CD4-positive, CD25-positive, alpha-beta regulatory T cell (primary cell): ENCODE results near the gene DPEP2. TPM values are rescaled to one million over a fixed set of nuclear protein-coding genes. Genes with fewer than 3 reads are reported as not detected.
"Not testable (repeated sequence)": the region's sequence is repeated elsewhere in the genome, so short reads cannot be mapped to it uniquely, and the experiment has no call there.

Experiments used
- ATAC-seq, 2 donors: fragments of 150-1000 bp; cut with Tn5 transposase; one replicate each; pipeline ENCODE4 v1.10.0; 2021; ENCODE audit warnings: low read depth in 2 of 2, moderate number of reproducible peaks in 2 of 2, moderate library complexity in 1 of 2
- DNase-seq, 3 donors: peaks; one replicate each; pipeline versions ENCODE4 v3.0.0 to v3.0.0-alpha.2; 2012 to 2022; ENCODE audit warnings: mixed read lengths in 1 of 3
- H3K27ac ChIP-seq: one replicate; pipeline ENCODE4 v1.7.0; 2013; ENCODE audit warnings: mild to moderate bottlenecking, low read length; ENCODE audit not compliant: insufficient read depth, poor library complexity, severe bottlenecking
- H3K27me3 ChIP-seq: one replicate; pipeline ENCODE4 v1.7.0; 2013; ENCODE audit warnings: low read length; ENCODE audit not compliant: control insufficient read depth, insufficient read depth
- H3K36me3 ChIP-seq: one replicate; pipeline ENCODE4 v1.7.0; 2013; ENCODE audit warnings: mild to moderate bottlenecking, low read length, moderate library complexity; ENCODE audit not compliant: control insufficient read depth, insufficient read depth
- H3K4me1 ChIP-seq: 2 replicates; pipeline ENCODE4 v1.7.0; 2013; ENCODE audit warnings: mild to moderate bottlenecking, low read length; ENCODE audit not compliant: insufficient read depth, control insufficient read depth, poor library complexity, severe bottlenecking
- H3K4me3 ChIP-seq: one replicate; pipeline ENCODE4 v1.7.0; 2013; ENCODE audit warnings: low read depth, mild to moderate bottlenecking, low read length, moderate library complexity
- H3K9me3 ChIP-seq, 2 experiments: 1 replicate in 1 of 2; 2 replicates in 1 of 2; pipeline ENCODE4 v1.7.0; 2013; ENCODE audit warnings: low read length in 2 of 2, mild to moderate bottlenecking in 1 of 2, moderate library complexity in 1 of 2; ENCODE audit not compliant: control insufficient read depth in 2 of 2
- H3K27ac Mint-ChIP-seq, 3 donors: one replicate each; pipeline ENCODE4 v1.8.0; 2020 to 2022; ENCODE audit warnings: mild to moderate bottlenecking in 3 of 3, mixed read lengths in 3 of 3, moderate library complexity in 2 of 3
- H3K27me3 Mint-ChIP-seq: one replicate; pipeline ENCODE4 v1.8.0; 2022; ENCODE audit warnings: mild to moderate bottlenecking, mixed read lengths
- H3K36me3 Mint-ChIP-seq: one replicate; pipeline ENCODE4 v1.8.0; 2020; ENCODE audit warnings: mixed read lengths
- H3K4me1 Mint-ChIP-seq, 4 donors: one replicate each; pipeline ENCODE4 v1.8.0; 2020 to 2022; ENCODE audit warnings: mixed read lengths in 4 of 4, mild to moderate bottlenecking in 1 of 4
- H3K4me3 Mint-ChIP-seq, 4 donors: one replicate each; pipeline ENCODE4 v1.8.0; 2020 to 2022; ENCODE audit warnings: mild to moderate bottlenecking in 4 of 4, mixed read lengths in 4 of 4, moderate library complexity in 3 of 4
- H3K9me3 Mint-ChIP-seq, 7 donors: one replicate each; pipeline ENCODE4 v1.8.0; 2020 to 2022; ENCODE audit warnings: mixed read lengths in 7 of 7, mild to moderate bottlenecking in 3 of 7, moderate library complexity in 2 of 7
- polyA plus RNA-seq, 4 donors: library from polyadenylated mRNA; unstranded; fragments of 300-500 nt; fragmentation: Illumina TruSeq; gene quantifications; one replicate each; pipeline ENCODE4 v1.2.3, GENCODE V29; 2021
- total RNA-seq: library from RNA; stranded (reverse); gene quantifications from one replicate; pipeline ENCODE4 v1.2.3, GENCODE V29; 2022

DPEP2 gene
- total and polyA plus RNA-seq, 5 donors from 2014 or later, result 52.2 to 70.0 (median 58.0) TPM

DNA sequence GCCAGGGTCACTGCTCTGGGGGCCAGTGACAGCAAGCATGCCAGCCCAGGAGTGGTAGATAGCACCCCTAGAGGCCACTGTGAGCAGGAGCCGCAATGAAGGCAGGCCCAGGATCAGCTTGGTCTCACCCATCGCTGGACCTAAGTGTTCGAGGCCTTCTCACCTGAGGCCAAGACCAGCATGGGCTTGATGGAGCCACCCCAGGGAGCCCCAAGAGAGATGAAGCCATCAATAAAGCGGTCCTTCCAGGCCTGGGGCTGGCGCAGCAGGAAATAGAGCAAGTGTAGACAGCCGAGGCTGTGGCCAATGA, 57.1 kb downstream of the DPEP2 start:
- DNase-seq, result peak in 2 of 3 donors; percentile 26 to 50
- no peak overlapping the region for H3K4me3 ChIP-seq
- H3K4me3 Mint-ChIP-seq, result peak overlapping the region in 1 of 4 donors; percentile 38

GRCh38 chr16:67941469-67942199, 57.6 kb downstream of the DPEP2 start:
- H3K4me1 ChIP-seq, result peaks cover 27% of the 10 kb centered on the region
- peaks cover 6% of the 10 kb centered on the region for H3K36me3 ChIP-seq
- no peak overlapping the region for H3K27ac ChIP-seq
- no peak for ATAC-seq
- H3K9me3 ChIP-seq, result no peaks in the 10 kb centered on the region
- Mint-ChIP-seq H3K27me3 (no peaks in the 10 kb centered on the region), H3K4me3 (peak overlapping the region in 1 of 4 donors; percentile 38), H3K36me3 (peaks cover 3% of the 10 kb centered on the region), H3K4me1 (peaks cover 0 to 40% (median 16%) of the 10 kb centered on the region in 4 donors), H3K27ac (peak overlapping the region in 2 of 3 donors; percentile 9 to 90), H3K9me3 (no peaks in the 10 kb centered on the region)
- no peak for DNase-seq
- H3K4me3 ChIP-seq, result no peak overlapping the region
- no peaks in the 10 kb centered on the region for H3K27me3 ChIP-seq

More for the DNA sequence above, 57.1 kb downstream of the DPEP2 start:
- Mint-ChIP-seq H3K4me1 (peaks cover 0 to 35% (median 12%) of the 10 kb centered on the region in 4 donors), H3K27me3 (no peaks in the 10 kb centered on the region), H3K36me3 (peaks cover 3% of the 10 kb centered on the region), H3K9me3 (no peaks in the 10 kb centered on the region), H3K27ac (peak overlapping the region in 1 of 3 donors; percentile 90)
- H3K4me1 ChIP-seq, result peaks cover 22% of the 10 kb centered on the region
- H3K36me3 ChIP-seq, result peaks cover 6% of the 10 kb centered on the region
- H3K9me3 ChIP-seq, result no peaks in the 10 kb centered on the region
- no peaks in the 10 kb centered on the region for H3K27me3 ChIP-seq
- H3K27ac ChIP-seq, result no peak overlapping the region
- ATAC-seq, result peak; percentile 36 to 43

DNA sequence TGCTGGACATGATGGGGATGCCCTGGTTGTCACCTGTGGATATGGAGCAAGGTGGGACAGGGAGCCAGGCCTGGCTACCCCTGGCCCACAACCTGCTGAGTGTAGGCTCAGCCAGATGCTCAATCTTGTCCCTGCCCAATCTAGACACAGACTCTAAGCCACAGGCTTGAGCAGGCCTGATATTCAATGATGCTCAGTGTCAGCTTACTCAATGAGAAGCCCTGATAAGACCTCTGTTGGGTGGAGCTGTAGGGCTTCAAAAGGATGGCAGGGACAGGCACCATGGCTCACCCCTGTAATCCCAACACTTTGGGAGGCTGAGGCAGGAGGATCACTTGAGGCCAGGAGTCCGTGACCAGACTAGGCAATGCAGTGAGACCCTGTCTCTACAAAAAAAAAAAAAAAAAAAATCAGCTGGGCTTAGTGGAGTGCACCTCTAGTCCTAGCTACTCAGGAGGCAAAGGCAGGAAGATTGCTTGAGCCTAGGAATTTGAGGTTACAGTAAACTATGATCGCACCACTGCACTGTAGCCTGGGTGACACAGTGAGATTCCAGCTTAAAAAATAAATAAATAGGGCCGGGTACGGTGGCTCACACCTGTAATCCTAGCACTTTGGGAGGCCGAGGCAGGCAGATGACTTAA, 58.7 kb downstream of the DPEP2 start:
- DNase-seq, result no peak
- Histone ChIP-seq H3K36me3 (peaks cover under 1% of the 10 kb centered on the region), H3K4me3 (no peak overlapping the region), H3K9me3 (no peaks in the 10 kb centered on the region), H3K27ac (peak overlapping the region; percentile 66), H3K27me3 (no peaks in the 10 kb centered on the region), H3K4me1 (peaks cover 27% of the 10 kb centered on the region)
- no peak for ATAC-seq
- H3K27ac Mint-ChIP-seq, result peak overlapping the region; percentile 69 to 95 (median 93)
- peaks cover 6% of the 10 kb centered on the region for H3K36me3 Mint-ChIP-seq
- H3K27me3 Mint-ChIP-seq, result no peaks in the 10 kb centered on the region
- no peaks in the 10 kb centered on the region for H3K9me3 Mint-ChIP-seq
- H3K4me1 Mint-ChIP-seq, result peaks cover 0 to 42% (median 18%) of the 10 kb centered on the region in 4 donors
- H3K4me3 Mint-ChIP-seq, result peak overlapping the region; percentile 36 to 80 (median 54)

DNA sequence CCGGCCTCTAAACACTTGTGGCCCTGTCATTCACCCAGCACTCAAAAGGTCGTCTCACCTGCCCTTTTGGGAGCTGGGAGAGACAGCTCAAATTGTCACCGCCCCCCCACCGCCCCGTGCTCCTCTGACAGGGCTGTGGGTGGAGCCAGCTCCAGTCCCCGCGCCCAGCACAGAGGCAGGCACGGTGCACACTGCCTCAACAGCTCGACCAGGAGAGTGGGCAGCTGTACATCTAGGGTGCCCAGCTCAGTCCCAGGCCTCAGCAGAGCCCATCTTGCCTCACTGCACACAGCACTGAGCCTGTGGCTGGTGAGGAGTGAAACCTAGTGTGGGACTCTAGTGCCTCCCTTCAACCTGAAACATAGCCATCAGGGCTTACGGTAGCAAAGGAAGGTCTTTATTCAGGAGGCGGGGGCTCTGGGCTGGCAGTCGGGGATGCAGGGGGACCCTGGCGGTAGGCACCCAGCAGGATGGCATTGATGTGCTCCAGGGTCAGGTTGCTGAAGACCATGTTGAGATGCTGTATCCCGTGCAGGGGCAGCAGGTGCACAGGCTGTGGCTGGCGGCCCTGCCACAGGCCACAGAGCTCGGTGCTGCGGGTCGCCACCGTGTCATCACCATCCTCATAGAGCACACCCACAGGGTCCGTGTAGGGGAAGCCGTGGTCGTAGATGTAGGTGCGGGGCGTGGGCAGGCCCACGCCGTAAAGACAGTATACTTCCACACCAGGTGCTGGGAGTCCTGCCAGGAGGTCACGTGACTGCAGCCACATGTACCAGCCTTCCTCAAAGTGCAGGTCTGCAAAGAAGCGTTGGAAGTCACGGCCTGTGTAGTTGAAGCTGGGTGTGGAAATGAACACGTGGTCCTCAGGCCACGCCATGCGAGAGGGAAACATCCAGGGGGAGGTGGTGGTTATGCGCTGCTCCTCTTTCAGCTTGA, 59.5 kb downstream of the DPEP2 start:
- Histone ChIP-seq H3K9me3 (no peaks in the 10 kb centered on the region), H3K36me3 (peaks cover 7% of the 10 kb centered on the region), H3K4me1 (peaks cover 34% of the 10 kb centered on the region), H3K27me3 (no peaks in the 10 kb centered on the region), H3K4me3 (no peak overlapping the region), H3K27ac (peak overlapping the region; percentile 66)
- no peaks in the 10 kb centered on the region for H3K27me3 Mint-ChIP-seq
- H3K36me3 Mint-ChIP-seq, result peaks cover 10% of the 10 kb centered on the region
- H3K27ac Mint-ChIP-seq, result peak overlapping the region; percentile 69 to 95 (median 93)
- DNase-seq (peak; percentile 19 to 53 (median 35)), ATAC-seq (no peak)
- H3K9me3 Mint-ChIP-seq, result no peaks in the 10 kb centered on the region
- H3K4me1 Mint-ChIP-seq, result peaks cover 0 to 50% (median 25%) of the 10 kb centered on the region in 4 donors
- peak overlapping the region; percentile 50 to 80 (median 62) for H3K4me3 Mint-ChIP-seq

- Histone ChIP-seq H3K36me3 (peaks cover 20% of the 10 kb centered on the region), H3K4me1 (peaks cover 37% of the 10 kb centered on the region), H3K27ac (peak overlapping the region; percentile 88)
- not testable (repeated sequence) for DNase-seq, H3K27me3 Mint-ChIP-seq, ATAC-seq, H3K4me3 ChIP-seq, H3K9me3 ChIP-seq, H3K27me3 ChIP-seq, H3K9me3 Mint-ChIP-seq
- Mint-ChIP-seq H3K36me3 (peaks cover 10% of the 10 kb centered on the region), H3K4me1 (peaks cover 0 to 61% (median 31%) of the 10 kb centered on the region in 4 donors), H3K4me3 (peak overlapping the region in 3 of 4 donors; percentile 21 to 100 (median 46)), H3K27ac (peak overlapping the region; percentile 99)
These were observed 61.6 kb downstream of the DPEP2 start for GRCh38 chr16:67937713-67938112.

Other genes with a start within 250 kb of the DPEP2 start
- gene RANBP10, start 192.9 kb downstream of the DPEP2 start, total RNA-seq, result 29.4 TPM
- gene RANBP10, start 192.9 kb downstream of the DPEP2 start, polyA plus RNA-seq, result 10 to 100 TPM in 1 of 4 donors, 1 to 10 TPM in 3; 7.3 to 10.0 (median 8.0) TPM
- gene TSNAXIP1, start 192.6 kb downstream of the DPEP2 start, total RNA-seq, result 0.39 TPM
- not detected for gene TSNAXIP1, start 192.6 kb downstream of the DPEP2 start, polyA plus RNA-seq
- gene THAP11, start 157.2 kb downstream of the DPEP2 start, total RNA-seq, result 32.2 TPM
- 100 to 1,000 TPM; 132 to 166 (median 141) TPM for gene THAP11, start 157.2 kb downstream of the DPEP2 start, polyA plus RNA-seq
- 48.5 TPM for gene NUTF2, start 152.6 kb downstream of the DPEP2 start, total RNA-seq
- 100 to 1,000 TPM; 115 to 158 (median 131) TPM for gene NUTF2, start 152.6 kb downstream of the DPEP2 start, polyA plus RNA-seq
- gene CENPT, start 151.8 kb downstream of the DPEP2 start, total RNA-seq, result 79.9 TPM
- 10 to 100 TPM; 13.5 to 17.1 (median 14.6) TPM for gene CENPT, start 151.8 kb downstream of the DPEP2 start, polyA plus RNA-seq
- 103 TPM for gene EDC4, start 126.4 kb downstream of the DPEP2 start, total RNA-seq
- 10 to 100 TPM; 24.7 to 42.3 (median 33.8) TPM for gene EDC4, start 126.4 kb downstream of the DPEP2 start, polyA plus RNA-seq
- gene NRN1L, start 114.6 kb downstream of the DPEP2 start, total RNA-seq, result 2.7 TPM
- gene NRN1L, start 114.6 kb downstream of the DPEP2 start, polyA plus RNA-seq, result under 1 TPM in 2 of 4 donors, not detected in 2; 0.37 to 0.65 TPM
- gene PSKH1, start 106.2 kb downstream of the DPEP2 start, total RNA-seq, result 14.3 TPM
- 10 to 100 TPM; 16.1 to 25.3 (median 23.3) TPM for gene PSKH1, start 106.2 kb downstream of the DPEP2 start, polyA plus RNA-seq
- gene CTRL, start 67.6 kb downstream of the DPEP2 start, total RNA-seq, result 8.0 TPM
- gene CTRL, start 67.6 kb downstream of the DPEP2 start, polyA plus RNA-seq, result 1 to 10 TPM in 2 of 4 donors, under 1 TPM in 2; 0.21 to 2.9 (median 1.1) TPM
- gene PSMB10, start 62.6 kb downstream of the DPEP2 start, total RNA-seq, result 136 TPM
- gene PSMB10, start 62.6 kb downstream of the DPEP2 start, polyA plus RNA-seq, result 100 to 1,000 TPM; 478 to 673 (median 596) TPM
- gene LCAT, start 55.4 kb downstream of the DPEP2 start, total RNA-seq, result 11.0 TPM
- gene LCAT, start 55.4 kb downstream of the DPEP2 start, polyA plus RNA-seq, result under 1 TPM; 0.25 to 0.77 (median 0.59) TPM
- 30.4 TPM for gene SLC12A4, start 30.8 kb downstream of the DPEP2 start, total RNA-seq
- gene SLC12A4, start 30.8 kb downstream of the DPEP2 start, polyA plus RNA-seq, result 1 to 10 TPM; 5.0 to 6.4 (median 5.8) TPM
- gene DPEP3, start 19.0 kb downstream of the DPEP2 start, total RNA-seq, result 0.44 TPM
- gene DPEP3, start 19.0 kb downstream of the DPEP2 start, polyA plus RNA-seq, result under 1 TPM in 1 of 4 donors, not detected in 3; 0.19 TPM
- gene DPEP2NB, start 16.4 kb upstream of the DPEP2 start, total RNA-seq, result not detected
- not detected for gene DPEP2NB, start 16.4 kb upstream of the DPEP2 start, polyA plus RNA-seq
- gene DDX28, start 23.7 kb upstream of the DPEP2 start, total RNA-seq, result 14.9 TPM
- gene DDX28, start 23.7 kb upstream of the DPEP2 start, polyA plus RNA-seq, result 10 to 100 TPM; 48.0 to 68.2 (median 63.9) TPM
- 15.2 TPM for gene DUS2, start 23.8 kb upstream of the DPEP2 start, total RNA-seq
- gene DUS2, start 23.8 kb upstream of the DPEP2 start, polyA plus RNA-seq, result 10 to 100 TPM in 2 of 4 donors, 1 to 10 TPM in 2; 7.7 to 11.5 (median 10.3) TPM
- gene NFATC3, start 85.9 kb upstream of the DPEP2 start, total RNA-seq, result 115 TPM
- 10 to 100 TPM; 52.0 to 67.5 (median 56.6) TPM for gene NFATC3, start 85.9 kb upstream of the DPEP2 start, polyA plus RNA-seq
- gene ESRP2, start 236.6 kb upstream of the DPEP2 start, total RNA-seq, result not detected
- gene ESRP2, start 236.6 kb upstream of the DPEP2 start, polyA plus RNA-seq, result under 1 TPM; 0.10 to 0.99 (median 0.33) TPM
- gene PLA2G15, start 245.9 kb upstream of the DPEP2 start, total RNA-seq, result 9.4 TPM
- gene PLA2G15, start 245.9 kb upstream of the DPEP2 start, polyA plus RNA-seq, result 10 to 100 TPM in 1 of 4 donors, 1 to 10 TPM in 3; 7.5 to 10.3 (median 8.8) TPM